ENCODE data around the gene MAPK13.
"Not testable (repeated sequence)": the region's sequence is repeated elsewhere in the genome, so short reads cannot be mapped to it uniquely, and the experiment has no call there.

Gene MAPK13

DNA sequence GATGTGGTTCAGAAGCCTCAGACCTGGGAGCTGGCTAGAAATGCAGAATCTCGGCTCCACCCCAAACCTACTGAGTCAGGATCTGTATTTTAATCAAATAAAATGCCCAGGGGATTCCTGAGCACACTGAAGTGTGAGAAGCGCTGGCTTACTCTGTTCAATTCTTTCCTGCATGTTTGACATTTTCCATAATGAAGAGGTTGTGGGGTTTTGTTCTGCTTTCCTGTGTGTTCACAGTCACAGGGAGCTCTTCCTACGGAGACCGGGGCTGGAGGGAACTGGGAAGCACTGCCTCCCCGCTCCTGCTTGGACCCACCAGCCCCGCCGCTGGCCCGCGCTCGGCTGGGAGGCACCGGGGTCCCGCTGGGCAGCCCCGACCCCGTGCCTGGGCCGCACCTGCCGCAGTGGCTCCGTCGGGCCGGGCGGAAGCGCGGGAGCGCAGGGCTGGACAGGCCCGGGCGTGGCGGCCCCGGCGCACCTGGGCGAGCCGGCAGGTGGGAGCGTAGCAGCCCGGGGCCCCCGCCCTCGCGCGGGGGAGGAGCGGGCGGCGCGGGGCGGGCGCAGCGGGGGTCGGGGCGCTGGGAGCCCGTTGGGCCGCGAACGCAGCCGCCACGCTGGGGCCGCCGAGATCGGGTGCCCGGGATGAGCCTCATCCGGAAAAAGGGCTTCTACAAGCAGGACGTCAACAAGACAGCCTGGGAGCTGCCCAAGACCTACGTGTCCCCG lies at the start of gene MAPK13:
Gene MAPK13, plus strand, starts transcription at position 573 of the 726 bp plus-strand sequence. Its CDS starts 70 bp downstream, at position 643.
- Histone ChIP-seq H3K9me3 (no peaks in the 10 kb centered on the region), H3K27ac (no peak within 1 kb of the TSS), H3K27me3 (peaks cover 0 to 66% of the 10 kb centered on the region in 2 donors), H3K36me3 (no peaks in the 10 kb centered on the region), H3K4me1 (peaks cover 0 to 22% (median 15%) of the 10 kb centered on the region in 4 donors), H3K4me3 (peak within 1 kb of the TSS; percentile 31 to 51)
- peak in 1 of 2 donors; percentile 11 for DNase-seq
- intact Hi-C loops (cut with DNase I; ENCODE audit: low total_unique reads): no loop called here
- TF ChIP-seq, protein P1, sequence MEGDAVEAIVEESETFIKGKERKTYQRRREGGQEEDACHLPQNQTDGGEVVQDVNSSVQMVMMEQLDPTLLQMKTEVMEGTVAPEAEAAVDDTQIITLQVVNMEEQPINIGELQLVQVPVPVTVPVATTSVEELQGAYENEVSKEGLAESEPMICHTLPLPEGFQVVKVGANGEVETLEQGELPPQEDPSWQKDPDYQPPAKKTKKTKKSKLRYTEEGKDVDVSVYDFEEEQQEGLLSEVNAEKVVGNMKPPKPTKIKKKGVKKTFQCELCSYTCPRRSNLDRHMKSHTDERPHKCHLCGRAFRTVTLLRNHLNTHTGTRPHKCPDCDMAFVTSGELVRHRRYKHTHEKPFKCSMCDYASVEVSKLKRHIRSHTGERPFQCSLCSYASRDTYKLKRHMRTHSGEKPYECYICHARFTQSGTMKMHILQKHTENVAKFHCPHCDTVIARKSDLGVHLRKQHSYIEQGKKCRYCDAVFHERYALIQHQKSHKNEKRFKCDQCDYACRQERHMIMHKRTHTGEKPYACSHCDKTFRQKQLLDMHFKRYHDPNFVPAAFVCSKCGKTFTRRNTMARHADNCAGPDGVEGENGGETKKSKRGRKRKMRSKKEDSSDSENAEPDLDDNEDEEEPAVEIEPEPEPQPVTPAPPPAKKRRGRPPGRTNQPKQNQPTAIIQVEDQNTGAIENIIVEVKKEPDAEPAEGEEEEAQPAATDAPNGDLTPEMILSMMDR (IDR thresholded peaks at IDR 0.05): no peak

DNA sequence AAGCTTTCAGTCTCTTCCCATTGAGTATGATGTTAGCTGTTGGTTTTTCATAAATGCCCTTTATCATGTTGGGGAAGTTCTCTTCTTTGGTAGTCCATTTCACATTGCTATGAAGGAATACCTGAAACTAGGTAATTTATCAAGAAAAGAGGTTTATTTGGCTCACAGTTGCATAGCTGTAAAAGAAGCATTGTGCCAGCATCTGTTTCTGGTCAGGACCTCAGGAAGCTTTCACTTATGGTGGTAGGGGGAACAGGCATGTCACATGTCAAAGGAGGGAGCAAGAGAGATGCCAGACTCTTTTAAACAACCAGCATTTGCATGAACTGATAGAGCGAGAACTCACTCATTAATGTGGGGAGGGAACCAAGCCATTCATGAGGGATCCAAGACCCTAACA lies 48.0 kb upstream of the MAPK13 start:
- H3K4me1 ChIP-seq: no peaks in the 10 kb centered on the region
- no peak overlapping the region for H3K27ac ChIP-seq
- no peaks in the 10 kb centered on the region for H3K9me3 ChIP-seq
- H3K4me3 ChIP-seq: no peak overlapping the region
- no peak for DNase-seq
- H3K27me3 ChIP-seq: no peaks in the 10 kb centered on the region
- peaks cover 62 to 67% (median 63%) of the 10 kb centered on the region in 3 donors for H3K36me3 ChIP-seq
- TF ChIP-seq, protein P1 (IDR thresholded peaks at IDR 0.05): no peak
- intact Hi-C loops (cut with DNase I; ENCODE audit: low total_unique reads): no loop called here

DNA sequence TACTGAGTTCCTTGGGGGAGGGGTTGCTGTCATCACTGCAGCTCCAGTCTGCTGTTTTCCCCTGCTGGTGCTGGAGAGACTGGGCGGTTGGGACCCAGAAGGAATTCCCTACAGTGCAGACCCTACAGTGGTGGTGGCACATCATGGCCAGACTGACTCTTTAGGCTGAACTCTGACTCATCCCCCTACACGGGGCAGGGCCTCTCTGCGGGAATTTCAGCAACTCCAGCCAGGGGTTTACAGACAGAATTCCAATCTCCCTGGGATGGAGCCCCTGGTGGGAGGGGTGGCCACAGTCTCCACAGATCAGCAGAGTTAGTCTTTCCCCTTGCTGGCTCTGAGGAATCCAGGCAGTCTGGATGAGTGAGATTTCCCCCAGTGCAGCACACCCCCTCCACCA lies 46.9 kb upstream of the MAPK13 start:
- H3K36me3 ChIP-seq: peaks cover 56 to 61% (median 57%) of the 10 kb centered on the region in 3 donors
- DNase-seq: no peak
- H3K4me1 ChIP-seq: no peaks in the 10 kb centered on the region
- intact Hi-C loops (cut with DNase I; ENCODE audit: low total_unique reads): no loop called here
- H3K9me3 ChIP-seq: no peaks in the 10 kb centered on the region
- TF ChIP-seq, protein P1 (IDR thresholded peaks at IDR 0.05): no peak
- no peak overlapping the region for H3K4me3 ChIP-seq
- no peaks in the 10 kb centered on the region for H3K27me3 ChIP-seq
- H3K27ac ChIP-seq: no peak overlapping the region

DNA sequence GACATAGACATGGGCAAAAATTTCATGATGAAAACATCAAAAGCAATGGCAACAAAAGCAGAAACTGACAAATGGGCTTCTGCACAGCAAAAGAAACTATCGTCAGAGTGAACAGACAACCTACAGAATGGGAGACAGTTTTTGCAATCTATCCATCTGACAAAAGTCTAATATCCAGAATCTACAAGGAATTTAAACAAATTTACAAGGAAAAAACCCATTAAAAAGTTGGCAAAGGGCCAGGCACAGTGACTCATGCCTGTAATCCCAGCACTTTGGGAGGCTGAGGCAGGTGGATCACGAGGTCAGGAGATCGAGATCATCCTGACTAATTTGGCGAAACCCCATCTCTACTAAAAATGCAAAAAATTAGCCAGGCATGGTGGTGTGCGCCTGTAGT lies 42.1 kb upstream of the MAPK13 start:
- H3K27me3 ChIP-seq; H3K27ac ChIP-seq; intact Hi-C loops (cut with DNase I; ENCODE audit: low total_unique reads); H3K9me3 ChIP-seq; H3K4me1 ChIP-seq; H3K4me3 ChIP-seq; DNase-seq: not testable (repeated sequence)
- H3K36me3 ChIP-seq: peaks cover 20 to 31% (median 22%) of the 10 kb centered on the region in 3 donors

DNA sequence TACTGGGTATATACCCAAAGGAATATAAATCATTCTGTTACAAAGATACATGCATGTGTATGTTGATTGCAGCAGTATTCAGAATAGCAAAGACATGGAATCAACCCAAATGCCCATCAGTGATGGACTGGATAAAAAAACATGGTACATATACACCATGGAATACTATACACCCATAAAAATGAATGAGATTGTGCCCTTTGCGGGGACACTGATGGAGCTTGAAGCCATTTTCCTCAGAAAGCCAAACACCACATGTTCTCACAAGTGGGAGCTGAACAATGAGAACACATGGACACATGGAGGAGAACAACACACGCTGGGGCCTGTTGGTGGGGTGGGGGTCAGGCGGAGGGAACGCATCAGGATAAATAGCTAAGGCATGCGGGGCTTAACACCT lies 41.3 kb upstream of the MAPK13 start:
- H3K4me1 ChIP-seq: no peaks in the 10 kb centered on the region
- H3K27ac ChIP-seq: no peak overlapping the region
- H3K9me3 ChIP-seq: no peaks in the 10 kb centered on the region
- intact Hi-C loops (cut with DNase I; ENCODE audit: low total_unique reads): no loop called here
- no peaks in the 10 kb centered on the region for H3K27me3 ChIP-seq
- peaks cover 12 to 22% (median 14%) of the 10 kb centered on the region in 3 donors for H3K36me3 ChIP-seq
- H3K4me3 ChIP-seq: no peak overlapping the region
- DNase-seq: no peak
- TF ChIP-seq, protein P1 (IDR thresholded peaks at IDR 0.05): no peak

DNA sequence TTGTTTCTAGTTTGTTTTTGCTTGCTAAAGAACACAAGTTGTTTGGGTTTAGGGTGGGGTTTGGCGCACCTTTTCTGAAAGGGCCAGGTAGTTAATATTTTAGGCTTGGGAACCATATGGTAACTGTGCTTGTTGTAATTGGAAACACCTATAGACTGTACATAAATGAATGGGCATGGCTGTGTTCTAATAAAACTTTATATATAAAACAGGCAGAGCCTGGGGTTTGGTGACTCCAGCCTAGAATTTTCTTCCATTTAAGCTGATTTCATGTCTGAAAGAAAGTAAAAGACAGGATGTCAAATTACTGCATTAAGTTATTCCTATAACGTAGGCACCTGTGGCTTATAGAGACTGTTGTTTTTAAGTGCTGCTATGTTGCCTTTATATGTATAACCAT lies 36.1 kb upstream of the MAPK13 start:
- intact Hi-C loops (cut with DNase I; ENCODE audit: low total_unique reads): no loop called here

More for the DNA sequence above, 36.1 kb upstream of the MAPK13 start:
- TF ChIP-seq, protein P1 (IDR thresholded peaks at IDR 0.05): no peak
- Histone ChIP-seq H3K27me3 (no peaks in the 10 kb centered on the region), H3K4me3 (no peak overlapping the region), H3K4me1 (peaks cover 0 to 9% (median 4%) of the 10 kb centered on the region in 4 donors), H3K9me3 (no peaks in the 10 kb centered on the region), H3K36me3 (peaks cover 4 to 41% (median 21%) of the 10 kb centered on the region in 3 donors), H3K27ac (no peak overlapping the region)
- DNase-seq: no peak

Measured in tibial artery (tissue), 4 donors.